GM18511 (cell line): Measurements from ENCODE around the gene LARP6.
"Not testable (repeated sequence)": the region's sequence is repeated elsewhere in the genome, so short reads cannot be mapped to it uniquely, and the experiment has no call there.

Experiments
- ATAC-seq: cut with Tn5 transposase; IDR thresholded peaks from one replicate; pipeline ENCODE4 v1.9.1; 2021; ENCODE audit warnings: mild to moderate bottlenecking, moderate library complexity; ENCODE audit not compliant: unreplicated experiment

The LARP6 gene

DNA sequence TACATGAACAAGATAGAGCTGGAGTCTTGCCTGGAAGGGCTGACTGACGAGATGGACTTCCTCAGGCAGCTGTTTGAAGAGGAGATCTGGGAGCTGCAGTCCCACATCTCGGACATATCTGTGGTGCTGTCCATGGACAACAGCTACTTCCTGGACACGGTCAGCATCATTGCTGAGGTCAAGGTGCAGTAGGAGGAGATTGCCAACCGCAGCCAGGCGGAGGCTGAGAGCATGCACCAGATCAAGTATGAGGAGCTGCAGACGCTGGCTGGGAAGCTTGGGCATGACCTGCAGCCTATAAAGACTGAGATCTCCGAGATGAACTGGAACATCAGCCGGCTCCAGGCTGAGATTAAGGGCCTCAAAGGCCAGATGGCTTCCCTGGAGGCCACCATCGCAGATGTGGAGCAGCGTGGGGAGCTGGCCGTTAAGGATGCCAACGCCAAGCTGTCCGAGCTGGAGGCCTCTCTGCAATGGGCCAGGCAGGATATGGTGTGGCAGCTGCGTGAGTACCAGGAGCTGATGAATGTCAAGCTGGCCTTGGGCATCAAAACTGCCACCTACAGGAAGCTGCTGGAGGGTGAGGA lies 5.5 kb upstream of the LARP6 start:
- ATAC-seq = no peak

- ATAC-seq = not testable (repeated sequence)
Measured at GRCh38 chr15:70858614-70859321, 4.8 kb upstream of the LARP6 start.

DNA sequence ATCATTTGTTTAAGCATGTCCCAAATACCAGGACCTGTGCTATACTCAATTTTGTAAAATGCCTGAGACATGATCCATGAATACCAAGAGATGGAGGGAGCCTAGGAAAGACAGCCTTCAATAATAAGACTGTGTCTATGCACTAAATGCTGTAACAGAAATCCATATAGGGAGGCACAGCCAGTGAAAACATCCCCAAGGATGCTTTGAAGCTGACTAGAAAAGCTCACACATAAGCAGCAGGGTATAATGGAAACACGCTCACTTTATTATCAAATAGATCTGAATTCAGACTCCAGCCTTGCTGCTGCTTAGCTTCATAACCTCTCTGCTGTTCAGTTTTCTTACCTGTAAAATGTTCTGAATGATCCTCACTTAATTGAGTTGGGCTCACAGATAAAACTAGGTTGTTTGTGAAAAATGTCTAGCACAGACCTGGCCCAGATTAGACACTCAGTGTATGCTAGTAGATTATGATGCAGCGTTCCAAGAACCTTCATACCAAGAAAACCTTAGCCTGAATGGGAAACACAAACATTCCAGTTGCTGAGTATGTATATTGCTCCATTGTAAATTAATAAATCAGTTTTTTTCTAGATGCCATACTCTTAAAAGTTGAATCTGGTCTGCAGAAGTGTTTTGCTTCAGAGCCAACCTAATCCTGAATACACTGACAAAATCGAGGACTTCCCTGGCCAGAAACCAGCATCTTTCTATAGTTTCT lies 3.8 kb upstream of the LARP6 start:
- ATAC-seq = no peak

DNA sequence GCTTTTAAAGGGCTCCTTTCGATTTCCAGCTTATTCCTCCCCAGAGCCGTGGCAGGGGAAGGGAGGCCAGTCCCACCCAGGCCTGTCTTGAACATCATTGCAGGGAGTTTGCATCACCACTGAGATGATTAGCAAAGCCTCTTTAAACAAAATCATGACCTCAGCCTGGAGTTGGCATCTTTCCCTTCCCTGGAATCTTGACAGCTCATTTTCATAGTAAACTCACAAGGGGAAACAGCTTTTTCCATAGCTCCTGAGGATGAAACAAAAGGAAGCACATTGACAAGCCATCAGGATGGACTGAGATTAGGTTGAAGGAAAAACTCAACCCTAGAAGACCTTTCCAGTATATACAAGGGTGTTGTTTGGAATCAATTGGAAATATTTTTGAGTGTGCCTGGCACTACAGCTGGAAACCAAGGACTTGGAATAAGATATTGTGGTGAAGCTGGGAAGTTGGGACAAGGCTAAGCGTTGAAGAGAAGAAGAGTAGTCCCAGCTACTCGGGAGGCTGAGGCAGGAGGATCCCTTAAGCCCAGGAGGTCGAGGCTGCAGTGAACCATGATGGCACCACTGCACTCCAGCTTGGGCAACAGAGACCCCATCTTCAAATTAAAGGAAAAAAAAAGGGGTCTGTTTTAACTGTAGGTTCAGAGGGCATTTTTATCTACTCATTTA lies 3.1 kb upstream of the LARP6 start:
- ATAC-seq = no peak

GRCh38 chr15:70856177-70856883 lies 2.4 kb upstream of the LARP6 start:
- ATAC-seq = no peak

DNA sequence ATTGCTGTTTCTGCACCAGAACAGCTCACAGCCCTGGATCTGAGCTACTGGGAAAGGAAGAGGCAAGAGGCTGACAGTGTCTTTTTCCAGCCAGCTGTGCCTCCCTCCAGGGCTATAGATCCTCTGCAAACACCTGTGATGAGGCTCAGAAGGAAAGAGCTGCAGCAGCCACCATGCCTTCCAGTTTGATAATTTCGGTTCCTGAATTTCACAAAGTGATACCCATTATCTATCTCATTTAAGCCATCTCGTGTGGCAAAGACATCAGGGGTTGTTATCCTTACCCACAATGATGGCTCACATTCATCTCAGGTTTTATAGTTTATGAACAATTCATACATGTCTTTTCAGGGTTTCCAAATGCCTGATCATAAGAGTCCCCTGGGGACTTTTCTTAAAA lies 1.8 kb upstream of the LARP6 start:
- ATAC-seq = no peak

- no peak for ATAC-seq
Measured at GRCh38 chr15:70854666-70854976, 664 bp upstream of the LARP6 start.

- ATAC-seq = no peak
Measured at GRCh38 chr15:70853318-70853972, 512 bp downstream of the LARP6 start.

GRCh38 chr15:70852501-70853317 lies 1.2 kb downstream of the LARP6 start:
- ATAC-seq = no peak

- no peak for ATAC-seq
Measured at GRCh38 chr15:70851889-70852288, 2.1 kb downstream of the LARP6 start.

- ATAC-seq = no peak
Measured at GRCh38 chr15:70845602-70846360, 8.2 kb downstream of the LARP6 start.

- no peak for ATAC-seq
Measured at GRCh38 chr15:70837476-70837875, 16.5 kb downstream of the LARP6 start.

GRCh38 chr15:70835841-70836240 lies 18.1 kb downstream of the LARP6 start:
- no peak for ATAC-seq

DNA sequence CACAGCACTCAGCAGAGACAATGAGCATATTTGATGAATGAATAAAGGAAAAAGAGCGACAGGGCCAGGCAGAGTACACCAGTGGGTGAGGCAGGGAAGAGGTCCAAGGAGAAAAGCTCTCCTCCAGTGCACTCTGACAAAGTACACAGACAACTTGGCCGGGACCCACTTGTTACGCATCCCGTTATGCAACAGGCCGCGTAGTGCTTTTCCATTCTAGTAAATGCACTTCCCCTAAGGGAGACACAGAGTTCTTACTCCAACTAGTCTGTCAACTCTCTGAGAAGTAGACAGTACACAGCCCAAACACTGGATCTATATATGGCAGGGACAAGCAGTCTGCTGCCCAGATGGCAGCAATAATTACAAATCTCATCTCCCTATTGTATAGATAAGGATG lies 18.5 kb downstream of the LARP6 start:
- ATAC-seq = no peak

- no peak for ATAC-seq
Measured at GRCh38 chr15:70834999-70835398, 19.0 kb downstream of the LARP6 start.

DNA sequence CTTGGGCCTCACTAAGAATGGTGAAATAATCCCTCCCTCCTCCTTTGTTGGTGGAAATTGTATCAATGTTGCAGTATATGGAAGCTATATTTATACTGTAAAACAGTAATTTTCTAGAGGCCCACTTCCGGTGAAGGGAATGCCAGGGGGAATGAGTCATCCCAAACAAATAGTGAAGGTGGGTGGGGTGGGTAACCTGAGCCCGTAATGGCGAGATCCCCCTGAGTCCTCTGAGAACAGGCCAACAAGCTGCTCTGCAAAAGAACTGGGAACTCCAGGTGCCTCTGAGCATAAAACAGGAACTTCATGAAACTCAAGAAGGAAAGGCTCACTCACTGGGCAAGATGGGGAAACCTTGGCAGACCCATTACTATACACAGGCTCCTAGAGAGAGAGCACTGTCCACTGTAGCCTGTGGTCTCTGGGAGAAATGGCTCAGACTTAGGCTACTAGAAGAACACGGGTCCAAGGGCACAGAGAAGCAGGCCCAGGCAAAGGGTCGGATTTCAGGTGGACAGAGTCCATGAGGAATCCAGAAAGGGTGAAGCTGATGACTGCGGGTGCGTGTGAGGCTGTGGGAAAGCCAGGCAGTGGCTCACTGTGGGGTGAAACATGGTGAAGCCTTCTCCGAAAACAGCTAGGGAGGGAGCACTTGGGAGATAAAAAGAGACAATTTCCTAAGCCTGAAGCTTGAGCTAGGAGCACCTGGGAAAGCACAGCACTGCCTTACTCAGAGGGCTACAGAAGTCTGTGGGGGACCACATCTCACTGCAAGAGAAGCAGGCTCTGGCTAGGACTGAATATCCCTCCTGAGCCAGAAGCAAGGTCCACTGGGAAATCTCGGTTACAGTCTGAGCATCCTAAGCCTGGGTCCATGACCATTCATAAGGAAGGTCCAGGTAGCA lies 19.8 kb downstream of the LARP6 start:
- ATAC-seq = no peak

- no peak for ATAC-seq
Measured at GRCh38 chr15:70833422-70833821, 20.5 kb downstream of the LARP6 start.

- no peak for ATAC-seq
Measured at GRCh38 chr15:70832176-70832575, 21.8 kb downstream of the LARP6 start.
